ENCODE results near the gene MYH10.

MYH10 gene

DNA sequence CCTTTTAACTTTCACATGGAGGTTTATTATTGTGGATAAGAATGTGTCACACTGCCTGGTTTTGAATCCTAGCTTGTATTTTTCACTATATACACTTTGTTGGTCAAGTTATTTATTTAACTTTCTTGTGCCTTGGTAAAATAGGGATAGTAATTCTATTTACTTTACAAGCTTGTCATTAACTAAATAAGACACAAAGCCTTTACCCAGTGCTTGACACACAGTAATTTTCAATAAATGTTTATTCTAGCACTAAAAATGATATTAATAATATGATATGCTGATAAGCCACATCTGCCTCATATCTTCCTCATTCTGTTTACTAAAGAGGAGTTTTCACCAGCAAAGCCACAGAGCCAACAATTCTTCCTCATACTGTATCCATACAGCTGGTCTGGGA lies 27.8 kb downstream of the MYH10 start:
- no peak for DNase-seq

DNA sequence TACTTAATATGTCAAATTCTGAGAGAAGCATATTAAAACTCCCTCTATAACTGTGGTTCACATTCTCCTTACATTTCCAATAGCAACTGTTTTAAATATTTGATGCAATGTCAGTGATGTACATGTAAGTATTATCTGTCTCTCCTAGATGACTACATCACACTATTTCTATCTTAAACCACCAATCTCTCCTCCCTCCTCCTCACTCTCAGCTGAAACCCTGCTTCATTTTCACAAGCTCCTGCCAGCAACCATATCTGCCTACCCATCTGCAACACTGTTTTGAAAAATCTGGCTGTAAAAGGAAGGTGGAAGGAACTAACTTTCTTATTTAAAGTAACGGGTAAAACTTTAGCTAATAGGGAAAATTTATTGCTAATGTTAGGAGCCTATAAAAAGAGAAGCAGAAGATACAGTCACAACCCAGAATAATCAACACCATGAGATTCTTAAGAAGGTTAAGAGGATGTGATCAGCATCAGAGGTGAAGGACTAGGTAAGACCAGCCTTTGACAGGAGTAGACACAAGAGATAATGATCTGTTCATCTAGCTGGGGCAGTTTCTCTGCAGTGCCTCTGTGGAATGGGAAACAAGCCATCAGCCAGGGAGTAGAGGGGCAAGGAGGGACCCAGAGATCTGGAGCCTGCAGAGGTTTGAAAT lies 31.0 kb downstream of the MYH10 start:
- no peak for DNase-seq

- no peak for DNase-seq
Observed at GRCh38 chr17:8598913-8599312, 31.6 kb downstream of the MYH10 start.

- DNase-seq = no peak
Observed at GRCh38 chr17:8593830-8594229, 36.7 kb downstream of the MYH10 start.

DNA sequence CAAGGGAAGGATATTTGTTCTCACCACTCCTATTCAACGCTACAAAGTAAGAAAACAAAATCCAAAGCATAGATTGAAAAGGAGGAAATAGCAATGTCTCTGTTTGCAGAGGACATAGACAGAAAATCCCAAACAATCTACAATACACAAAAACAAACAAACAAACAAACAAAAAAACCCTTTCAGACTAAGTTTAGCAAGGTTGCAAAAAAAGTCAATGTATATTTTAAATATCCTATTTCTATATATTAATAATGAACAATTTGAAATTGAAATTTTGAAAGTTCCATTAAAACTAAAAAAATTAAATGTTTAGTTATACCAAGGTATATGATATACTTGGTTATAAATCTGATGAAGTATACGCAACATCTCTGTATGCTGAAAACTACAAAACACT lies 37.2 kb downstream of the MYH10 start:
- DNase-seq = no peak

- DNase-seq = no peak
Observed at GRCh38 chr17:8588877-8589554, 41.5 kb downstream of the MYH10 start.

DNA sequence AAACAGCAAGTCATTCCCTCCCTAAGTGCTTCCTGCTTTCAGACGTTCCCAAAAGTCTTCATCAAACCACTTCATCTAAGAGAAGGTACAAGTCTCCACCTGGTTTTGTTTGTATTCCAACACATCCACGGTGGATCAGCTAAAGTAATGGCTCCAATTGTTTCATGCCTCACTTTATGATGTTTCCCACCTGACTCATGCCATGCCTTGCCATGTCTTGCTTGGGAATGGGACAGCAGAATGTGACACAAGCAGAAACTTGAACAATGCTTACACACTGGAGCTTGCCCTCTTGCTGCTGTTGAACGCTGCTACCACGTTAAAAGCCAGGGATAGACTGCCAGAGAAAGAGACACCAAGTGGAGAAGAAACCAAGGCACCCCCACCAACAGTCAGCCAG lies 43.8 kb downstream of the MYH10 start:
- no peak for DNase-seq

- DNase-seq = no peak
Observed at GRCh38 chr17:8585911-8586310, 44.6 kb downstream of the MYH10 start.

GRCh38 chr17:8583954-8584353 lies 46.6 kb downstream of the MYH10 start:
- DNase-seq = no peak

DNA sequence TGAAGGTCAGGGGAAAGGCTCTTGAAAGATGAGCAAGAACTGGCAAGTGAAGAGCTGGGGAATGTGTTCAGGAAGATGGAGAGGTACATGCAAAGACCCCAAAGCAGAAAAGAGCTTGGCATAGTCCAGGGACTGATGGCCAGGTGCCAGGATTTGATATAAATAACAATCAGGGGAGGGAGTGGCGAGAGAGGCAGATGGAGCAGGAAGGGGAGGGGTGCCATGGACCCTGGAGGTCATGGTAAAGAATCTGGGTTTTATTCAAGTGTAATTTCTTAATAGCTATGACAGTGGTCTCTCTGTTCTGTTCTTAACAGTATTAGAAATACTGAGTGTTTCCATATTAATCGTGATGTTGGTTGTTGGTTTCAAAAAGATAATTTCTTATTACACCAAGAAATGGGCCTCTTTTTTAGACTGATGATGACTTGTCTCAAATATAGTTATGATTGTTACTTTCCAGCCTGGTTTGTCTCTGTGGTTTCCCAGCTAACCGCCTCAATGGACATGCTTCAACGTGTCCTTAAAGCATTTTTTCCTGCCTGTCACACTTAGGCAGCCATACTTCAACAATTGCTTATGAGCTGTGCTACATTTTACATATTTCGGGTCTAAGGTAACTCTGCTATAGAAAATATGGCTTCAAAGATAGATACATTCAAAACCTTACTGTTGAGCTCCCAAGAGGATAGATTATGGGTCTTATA lies 49.4 kb downstream of the MYH10 start:
- DNase-seq = no peak

DNA sequence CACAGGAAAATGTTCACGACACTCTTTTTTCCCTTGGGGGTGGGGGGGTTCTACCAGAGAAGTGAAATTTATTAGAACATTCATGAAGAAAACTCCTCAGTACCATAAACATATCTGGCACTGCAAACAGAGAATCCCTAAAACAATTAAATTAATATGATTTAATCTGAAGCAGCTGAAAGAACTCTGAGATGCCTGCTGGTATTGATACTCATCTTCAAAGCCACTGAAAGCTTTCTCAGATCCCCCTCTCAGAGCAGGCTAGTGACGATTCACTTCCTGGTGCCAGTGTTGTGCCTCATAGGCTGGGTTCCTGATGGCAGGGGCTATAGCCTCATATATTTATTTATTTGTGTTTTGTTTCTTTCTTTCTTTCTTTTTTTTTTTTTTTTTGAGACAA lies 52.7 kb downstream of the MYH10 start:
- DNase-seq = no peak

DNA sequence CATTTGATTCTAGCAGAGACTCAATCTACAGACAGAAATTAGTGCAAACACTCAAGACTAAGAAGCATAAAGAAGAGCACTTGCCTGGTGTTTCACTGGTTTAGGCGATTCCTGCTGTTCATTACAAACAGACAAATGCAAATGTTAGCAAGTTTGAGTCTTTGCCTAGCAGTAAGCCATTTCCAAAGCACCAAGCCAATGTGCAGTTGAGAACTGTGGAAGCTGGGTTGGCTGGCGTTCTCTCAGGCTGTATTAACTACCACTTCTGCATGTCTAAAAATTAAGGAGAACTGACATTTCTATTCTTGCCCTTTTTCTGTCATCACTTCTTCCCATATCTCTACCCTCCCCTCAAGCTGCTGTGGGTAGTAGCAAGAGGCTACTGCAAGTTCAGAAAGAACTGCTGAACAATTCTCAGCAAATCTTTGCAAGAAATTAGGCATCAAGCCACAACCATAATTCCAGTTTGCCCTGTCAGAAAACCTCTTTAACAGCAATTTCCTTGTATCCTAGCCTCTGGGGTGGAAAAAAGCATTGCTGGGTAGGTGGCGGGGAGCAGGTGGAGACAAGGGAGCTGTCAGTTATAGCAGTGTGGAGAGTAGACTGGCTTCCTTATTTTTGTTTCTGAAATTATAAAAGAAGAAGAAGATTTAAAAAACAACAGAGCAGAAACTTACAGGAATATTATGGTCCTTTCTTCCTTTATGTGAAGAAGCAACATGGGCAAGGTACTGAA lies 53.8 kb downstream of the MYH10 start:
- no peak for DNase-seq

DNA sequence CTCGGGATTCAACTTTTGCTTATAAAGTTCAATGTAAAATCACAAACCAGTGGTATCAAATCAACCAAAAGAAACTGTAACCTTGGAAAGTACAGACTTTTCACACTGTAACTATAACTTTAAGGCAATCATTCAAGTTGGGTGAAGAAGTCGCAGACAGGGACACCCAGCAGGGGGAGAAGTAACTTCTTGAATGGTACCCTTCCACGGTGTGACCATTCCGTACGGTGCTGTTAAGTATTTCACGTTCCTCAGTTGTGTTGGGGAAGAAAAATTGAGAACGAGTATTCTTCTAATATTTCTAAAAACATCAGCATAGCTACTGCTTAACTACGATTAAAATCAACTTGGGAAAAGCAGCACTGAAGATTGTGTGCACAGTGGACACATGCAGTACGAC lies 55.8 kb downstream of the MYH10 start:
- no peak for DNase-seq

DNA sequence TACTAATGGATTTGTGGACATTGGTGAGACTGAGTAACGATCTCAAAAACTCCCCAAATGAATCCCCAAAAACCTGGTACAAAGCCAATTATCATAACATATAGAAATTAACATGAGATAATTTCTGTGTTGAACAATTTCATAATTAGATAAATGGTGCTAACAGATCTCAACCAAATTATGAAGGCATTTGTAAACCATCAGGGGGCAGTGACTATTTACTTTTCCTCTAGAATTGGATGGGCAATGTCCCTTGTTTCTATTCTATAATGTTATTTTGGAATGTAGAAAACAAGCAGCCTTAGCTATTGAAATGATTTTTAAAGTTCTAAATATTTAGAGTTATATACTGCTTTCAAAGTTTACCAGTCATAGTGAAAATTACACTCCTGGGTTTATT lies 57.8 kb downstream of the MYH10 start:
- DNase-seq = no peak

- no peak for DNase-seq
Observed at GRCh38 chr17:8563981-8564602, 66.4 kb downstream of the MYH10 start.

DNA sequence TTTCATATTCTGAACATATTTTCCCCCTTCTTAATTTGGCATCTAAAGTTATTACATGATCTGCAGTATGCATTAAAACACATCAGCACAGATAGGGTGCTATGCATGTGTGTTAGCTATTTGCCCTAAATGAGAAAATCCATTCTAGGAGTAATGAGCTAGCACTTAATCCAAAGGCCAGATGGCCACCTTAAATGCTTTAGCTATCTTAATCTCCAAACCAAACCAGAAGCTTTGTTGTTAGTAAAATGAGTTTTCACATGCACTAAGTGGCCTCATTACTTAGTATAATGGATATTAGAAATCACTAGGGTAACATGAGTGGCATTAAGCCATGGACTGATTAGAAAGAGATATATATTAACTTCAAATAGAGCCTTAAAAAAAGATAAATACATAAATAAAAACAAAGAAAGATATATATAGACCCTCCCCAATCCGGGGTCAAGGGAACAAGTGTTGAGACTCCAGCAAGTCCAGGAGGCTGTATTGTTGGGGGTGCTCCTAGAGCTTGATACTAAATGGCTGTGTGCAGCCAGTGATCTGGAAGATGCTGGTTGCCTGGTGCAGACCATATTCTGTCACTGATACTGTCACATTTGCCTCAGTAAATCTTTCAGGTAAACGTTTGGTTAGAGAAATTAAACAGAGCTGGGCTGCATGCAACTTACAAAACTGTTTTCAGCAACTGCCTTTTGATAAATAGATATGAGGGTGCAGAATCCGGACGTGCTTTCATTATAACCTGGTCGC lies 67.3 kb downstream of the MYH10 start:
- DNase-seq = no peak

- no peak for DNase-seq
Observed at GRCh38 chr17:8558144-8558543, 72.4 kb downstream of the MYH10 start.

DNA sequence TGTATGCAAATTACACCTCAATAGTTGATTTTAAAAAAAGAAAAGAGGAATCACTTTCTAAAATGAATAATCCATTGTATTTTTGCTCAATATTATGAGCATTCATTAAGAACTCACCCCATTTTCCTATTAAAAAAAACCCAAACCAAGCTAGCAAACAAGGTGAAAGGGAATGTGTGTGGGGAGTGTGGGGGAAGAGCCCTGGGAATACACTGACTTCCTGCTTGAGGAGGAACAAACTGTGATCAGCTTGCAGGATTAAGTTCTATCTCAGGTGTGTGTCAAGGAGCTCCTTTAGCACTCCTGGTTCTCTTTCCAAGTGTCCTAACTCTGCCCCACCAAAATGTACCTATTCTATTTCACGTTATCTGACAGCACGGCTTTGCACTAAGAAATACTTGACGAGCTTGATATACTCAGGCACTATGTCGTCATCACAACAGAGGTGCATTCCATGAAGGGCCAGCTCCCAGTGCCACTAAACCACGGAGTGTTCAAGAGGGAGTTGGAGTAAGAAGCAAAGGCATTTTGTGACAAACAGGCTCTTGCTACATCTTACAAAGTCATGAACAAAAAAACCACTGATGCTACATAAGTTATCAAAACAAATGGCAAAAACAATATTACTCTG lies 73.2 kb downstream of the MYH10 start:
- DNase-seq = no peak

DNA sequence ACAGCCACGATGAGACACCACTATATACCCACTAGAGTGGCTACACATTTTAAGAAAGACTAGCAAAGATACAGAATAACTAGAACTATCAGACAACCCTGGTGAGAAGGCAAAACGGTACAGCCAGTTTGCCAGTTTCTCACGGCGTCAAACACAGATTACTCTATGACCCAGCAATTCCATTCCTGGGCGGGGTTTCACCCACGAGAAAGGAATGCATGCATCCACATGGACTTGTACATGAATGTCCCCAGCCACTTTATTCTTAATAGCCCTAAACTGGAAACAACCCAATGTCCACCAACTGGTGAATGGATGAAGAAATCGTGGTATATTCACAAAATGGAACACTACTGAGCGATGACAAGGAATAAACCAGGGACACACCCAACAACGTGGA lies 74.5 kb downstream of the MYH10 start:
- no peak for DNase-seq

GRCh38 chr17:8555062-8555461 lies 75.5 kb downstream of the MYH10 start:
- no peak for DNase-seq

DNA sequence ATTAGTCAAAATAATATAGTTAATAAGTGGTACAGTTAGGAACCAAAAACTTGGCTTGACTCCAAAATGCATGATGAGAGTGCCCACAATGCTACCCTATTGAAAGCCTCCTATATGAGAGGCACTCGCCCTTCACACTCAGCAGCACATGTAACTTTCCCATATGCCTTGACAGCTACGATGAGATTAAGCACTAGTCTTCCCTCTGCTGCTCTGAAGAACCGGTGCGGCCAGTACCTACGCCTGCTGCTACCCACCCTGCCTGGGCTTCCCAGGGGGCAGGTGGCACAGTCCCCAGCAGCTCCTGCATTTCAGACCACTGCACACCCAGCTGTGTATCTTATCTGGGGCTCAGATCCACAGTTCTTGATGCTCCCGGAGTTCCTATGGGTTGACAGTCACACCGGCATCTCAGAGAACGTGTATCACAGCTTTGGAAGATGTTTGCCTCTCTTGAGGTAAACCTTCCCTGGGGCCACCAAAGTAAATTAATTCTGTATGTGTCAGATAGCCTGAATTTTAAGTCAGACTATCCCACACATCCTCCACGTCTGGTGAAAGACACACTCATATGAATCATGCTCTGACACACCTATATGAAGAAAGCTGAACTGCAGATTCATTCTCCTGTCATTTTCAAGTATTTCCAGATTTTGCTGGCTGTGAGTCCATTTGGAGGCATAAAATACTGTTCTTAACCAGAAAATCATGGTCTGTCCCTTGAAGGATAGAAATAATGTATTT lies 77.8 kb downstream of the MYH10 start:
- no peak for DNase-seq

Measured in NCI-H1092 treated with DMSO at 0.1 percent for 48 hours (cell line).